K562 (cell line): ENCODE measurements around the gene HEPHL1. TPM values are rescaled to one million over a fixed set of nuclear protein-coding genes. Genes with fewer than 3 reads are reported as not detected.
A peak's percentile ranks its signal among the peaks of the same experiment; 100 is the strongest.

Experiments
- BCL6 ChIP-seq: fragments of 250-450 bp; sonication (Bioruptor Pico); IDR thresholded peaks from 2 replicates; pipeline ENCODE4 v1.4.0; 2020
- CBX5 ChIP-seq: IDR thresholded peaks from 2 replicates; pipeline ENCODE4 v1.6.1; 2014; ENCODE audit warnings: low read depth, borderline replicate concordance
- DDX20 ChIP-seq: fragments of 450-650 bp; IDR thresholded peaks from 2 replicates; pipeline ENCODE4 v1.6.1; 2016; ENCODE audit warnings: missing genetic modification characterization, low read depth, mild to moderate bottlenecking, missing compliant biosample characterization, moderate library complexity
- DMBX1 ChIP-seq: fragments of 250-450 bp; sonication (Bioruptor Pico); IDR thresholded peaks from 2 replicates; pipeline ENCODE4 v1.8.0; 2022; ENCODE audit warnings: inconsistent platforms, mild to moderate bottlenecking, moderate library complexity, borderline replicate concordance
- EWSR1 ChIP-seq: fragments of 450-650 bp; IDR thresholded peaks from 2 replicates; pipeline ENCODE4 v1.6.1; 2018; ENCODE audit warnings: borderline replicate concordance, mild to moderate bottlenecking, low read depth, moderate library complexity; ENCODE audit not compliant: partially characterized antibody
- HDAC8 ChIP-seq: fragments of 450-650 bp; IDR thresholded peaks from 2 replicates; pipeline ENCODE4 v1.6.1; 2016; ENCODE audit warnings: mild to moderate bottlenecking, missing genetic modification characterization, moderate library complexity, missing compliant biosample characterization
- MAFK ChIP-seq: IDR thresholded peaks from 2 replicates; pipeline ENCODE4 v1.6.1; 2011; ENCODE audit warnings: low read length, improper control_type of control experiment
- NR2F6 ChIP-seq: fragments of 450-650 bp; formaldehyde crosslinking; IDR thresholded peaks from 2 replicates; pipeline ENCODE4 v1.4.0; 2020; ENCODE audit warnings: mild to moderate bottlenecking
- PCBP2 ChIP-seq: fragments of 200-400 bp; formaldehyde crosslinking; IDR thresholded peaks from 2 replicates; pipeline ENCODE4 v1.6.1; 2018; ENCODE audit warnings: low read length, low read depth, mild to moderate bottlenecking, moderate library complexity; ENCODE audit not compliant: poor library complexity, severe bottlenecking
- RBM39 ChIP-seq: fragments of 200-400 bp; formaldehyde crosslinking; optimal IDR thresholded peaks from 2 replicates; pipeline ENCODE3; 2018; ENCODE audit warnings: low read depth, low read length
- SMARCA4 ChIP-seq: fragments of 450-650 bp; IDR thresholded peaks from 2 replicates; pipeline ENCODE4 v1.6.1; 2016
- SMC3 ChIP-seq: conservative IDR thresholded peaks from 2 replicates; pipeline ENCODE4 v1.6.1; 2011; ENCODE audit warnings: low read depth, low read length, improper control_type of control experiment; ENCODE audit not compliant: insufficient read depth
- STAT5A ChIP-seq: IDR thresholded peaks from 2 replicates; pipeline ENCODE4 v1.6.1; 2012; ENCODE audit warnings: low read length, inconsistent platforms, borderline replicate concordance
- ZNF146 ChIP-seq: IDR thresholded peaks from one replicate; pipeline ENCODE4 v1.6.1; 2018; ENCODE audit warnings: missing compliant biosample characterization; ENCODE audit not compliant: unreplicated experiment
- ZNF23 ChIP-seq: fragments of 250-450 bp; sonication (Bioruptor Pico); IDR thresholded peaks from 2 replicates; pipeline ENCODE4 v1.4.0; 2020; ENCODE audit warnings: mild to moderate bottlenecking
- ZNF253 ChIP-seq: fragments of 250-450 bp; sonication (Bioruptor Pico); conservative IDR thresholded peaks from 2 replicates; pipeline ENCODE4 v1.6.1; 2021; ENCODE audit warnings: mild to moderate bottlenecking
- polyA plus RNA-seq, 8 experiments: library from polyadenylated mRNA; depleted of rRNA in 4 of 8; stranded (reverse) in 5 of 8; unstranded in 3 of 8; fragments of >200 nt; fragmentation: Nextera tagmentation in 2 of 8; fragmentation: Illumina TruSeq in 1 of 8; extraction: Ambion mirVana in 2 of 8; extraction: Trizol in 1 of 8; gene quantifications; 2 replicates each; pipeline versions ENCODE4 v1.2.1 to v1.2.3, GENCODE V29; 2011 to 2014; ENCODE audit warnings: inconsistent platforms in 1 of 8, missing spikeins in 1 of 8
- total RNA-seq, 7 experiments: library from RNA; depleted of rRNA in 6 of 7; stranded (reverse); fragments of >200 nt in 6 of 7; fragmentation: Illumina TruSeq in 2 of 7; extraction: Trizol in 2 of 7; gene quantifications; 2 replicates each; pipeline versions ENCODE4 v1.2.1 to v1.2.3, GENCODE V29; 2011 to 2021; ENCODE audit warnings: low replicate concordance in 1 of 7
- TF ChIP-seq, protein P1 (sequence below): fragments of 250-450 bp; sonication (Bioruptor Pico); IDR thresholded peaks from 2 replicates; pipeline ENCODE4 v1.5.0; 2021; ENCODE audit warnings: mild to moderate bottlenecking, borderline replicate concordance
- TF ChIP-seq, protein P2 (sequence below), 3 experiments: IDR thresholded peaks in 2 of 3; conservative IDR thresholded peaks in 1 of 3; 2 replicates each; pipeline ENCODE4 v1.5.1; 2011 to 2012; ENCODE audit warnings: low read length in 3 of 3, mild to moderate bottlenecking in 3 of 3, control low read depth in 2 of 3, improper control_type of control experiment in 1 of 3, inconsistent platforms in 1 of 3, low read depth in 1 of 3, mixed read lengths in 1 of 3, moderate library complexity in 1 of 3; ENCODE audit not compliant: insufficient read depth in 2 of 3
- TF ChIP-seq, protein P3 (sequence below): IDR thresholded peaks from 2 replicates; pipeline ENCODE4 v1.6.1; 2012; ENCODE audit warnings: low read depth, low read length, improper control_type of control experiment, borderline replicate concordance
- TF ChIP-seq, protein P4 (sequence below): fragments of 200-400 bp; formaldehyde crosslinking; IDR thresholded peaks from 2 replicates; pipeline ENCODE4 v1.6.1; 2017; ENCODE audit warnings: mild to moderate bottlenecking, low read depth, low read length, moderate library complexity

HEPHL1 gene
- total and polyA plus RNA-seq, 9 of the 15 experiments (the other 6 are each of a cell fraction or from before 2014, with no cell fraction given) = 0.01 TPM; not detected in 8

DNA sequence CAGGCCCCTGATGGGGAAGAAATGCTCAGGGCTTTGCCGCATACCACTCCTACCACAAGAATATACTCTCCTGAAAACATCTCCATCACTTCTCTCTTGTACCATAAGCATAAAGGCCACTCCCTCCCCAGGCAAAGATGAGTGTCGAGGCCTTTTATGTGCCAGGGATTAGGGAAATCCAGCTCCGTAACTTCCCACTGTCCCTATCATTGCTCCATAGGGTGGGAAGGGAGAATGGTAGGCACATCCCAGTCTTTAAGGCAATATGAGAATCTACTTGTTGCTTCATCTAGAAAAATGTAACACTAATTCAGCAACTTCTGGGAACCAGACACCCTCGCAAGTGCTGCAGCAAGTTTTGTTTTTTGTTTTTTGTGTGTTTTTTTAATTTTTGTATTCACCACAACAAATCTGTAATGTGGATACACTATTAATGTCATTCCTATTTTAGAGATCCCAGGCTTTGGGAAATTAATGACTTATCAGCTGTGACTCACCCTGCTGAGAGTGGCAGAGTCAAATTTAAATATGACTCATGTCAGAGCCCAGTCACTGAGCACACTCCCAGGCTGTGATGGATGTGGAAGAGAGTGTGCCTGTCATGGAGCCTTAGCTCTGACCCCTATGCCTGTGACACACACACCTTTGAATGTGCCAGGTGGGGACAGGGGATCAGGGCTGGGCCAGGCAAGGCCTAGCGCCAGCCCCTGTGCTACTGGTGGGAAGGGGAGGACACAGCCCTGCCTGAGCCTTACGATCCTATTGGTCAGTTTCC is 130.9 kb downstream of the HEPHL1 start (continued):
- TF ChIP-seq, protein P1, sequence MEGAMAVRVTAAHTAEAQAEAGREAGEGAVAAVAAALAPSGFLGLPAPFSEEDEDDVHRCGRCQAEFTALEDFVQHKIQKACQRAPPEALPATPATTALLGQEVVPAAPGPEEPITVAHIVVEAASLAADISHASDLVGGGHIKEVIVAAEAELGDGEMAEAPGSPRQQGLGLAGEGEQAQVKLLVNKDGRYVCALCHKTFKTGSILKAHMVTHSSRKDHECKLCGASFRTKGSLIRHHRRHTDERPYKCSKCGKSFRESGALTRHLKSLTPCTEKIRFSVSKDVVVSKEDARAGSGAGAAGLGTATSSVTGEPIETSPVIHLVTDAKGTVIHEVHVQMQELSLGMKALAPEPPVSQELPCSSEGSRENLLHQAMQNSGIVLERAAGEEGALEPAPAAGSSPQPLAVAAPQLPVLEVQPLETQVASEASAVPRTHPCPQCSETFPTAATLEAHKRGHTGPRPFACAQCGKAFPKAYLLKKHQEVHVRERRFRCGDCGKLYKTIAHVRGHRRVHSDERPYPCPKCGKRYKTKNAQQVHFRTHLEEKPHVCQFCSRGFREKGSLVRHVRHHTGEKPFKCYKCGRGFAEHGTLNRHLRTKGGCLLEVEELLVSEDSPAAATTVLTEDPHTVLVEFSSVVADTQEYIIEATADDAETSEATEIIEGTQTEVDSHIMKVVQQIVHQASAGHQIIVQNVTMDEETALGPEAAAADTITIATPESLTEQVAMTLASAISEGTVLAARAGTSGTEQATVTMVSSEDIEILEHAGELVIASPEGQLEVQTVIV (CRISPR knock-in tag) = no peak
- TF ChIP-seq ZNF253 (CRISPR knock-in tag) (no peak), SMC3 (no peak), PCBP2 (no peak), MAFK (peak; percentile 38; the same call in 1 of the 2 replicates), STAT5A (no peak), NR2F6 (CRISPR knock-in tag) (no peak), DMBX1 (CRISPR knock-in tag) (no peak), HDAC8 (no peak), ZNF146 (CRISPR knock-in tag) (no peak), RBM39 (no peak), ZNF23 (no peak), EWSR1 (no peak), SMARCA4 (peak; percentile 90), CBX5 (no peak), DDX20 (tag) (no peak), BCL6 (CRISPR knock-in tag) (no peak)
- TF ChIP-seq, protein P2, sequence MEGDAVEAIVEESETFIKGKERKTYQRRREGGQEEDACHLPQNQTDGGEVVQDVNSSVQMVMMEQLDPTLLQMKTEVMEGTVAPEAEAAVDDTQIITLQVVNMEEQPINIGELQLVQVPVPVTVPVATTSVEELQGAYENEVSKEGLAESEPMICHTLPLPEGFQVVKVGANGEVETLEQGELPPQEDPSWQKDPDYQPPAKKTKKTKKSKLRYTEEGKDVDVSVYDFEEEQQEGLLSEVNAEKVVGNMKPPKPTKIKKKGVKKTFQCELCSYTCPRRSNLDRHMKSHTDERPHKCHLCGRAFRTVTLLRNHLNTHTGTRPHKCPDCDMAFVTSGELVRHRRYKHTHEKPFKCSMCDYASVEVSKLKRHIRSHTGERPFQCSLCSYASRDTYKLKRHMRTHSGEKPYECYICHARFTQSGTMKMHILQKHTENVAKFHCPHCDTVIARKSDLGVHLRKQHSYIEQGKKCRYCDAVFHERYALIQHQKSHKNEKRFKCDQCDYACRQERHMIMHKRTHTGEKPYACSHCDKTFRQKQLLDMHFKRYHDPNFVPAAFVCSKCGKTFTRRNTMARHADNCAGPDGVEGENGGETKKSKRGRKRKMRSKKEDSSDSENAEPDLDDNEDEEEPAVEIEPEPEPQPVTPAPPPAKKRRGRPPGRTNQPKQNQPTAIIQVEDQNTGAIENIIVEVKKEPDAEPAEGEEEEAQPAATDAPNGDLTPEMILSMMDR (IDR thresholded peaks at IDR 0.05 in 2 of 3, conservative IDR thresholded peaks at IDR 0.05 in 1 of 3; ENCODE audit: insufficient read depth in 2 of 3, low read depth in 1 of 3, low read length in 3 of 3) = no peak
- TF ChIP-seq, protein P3, sequence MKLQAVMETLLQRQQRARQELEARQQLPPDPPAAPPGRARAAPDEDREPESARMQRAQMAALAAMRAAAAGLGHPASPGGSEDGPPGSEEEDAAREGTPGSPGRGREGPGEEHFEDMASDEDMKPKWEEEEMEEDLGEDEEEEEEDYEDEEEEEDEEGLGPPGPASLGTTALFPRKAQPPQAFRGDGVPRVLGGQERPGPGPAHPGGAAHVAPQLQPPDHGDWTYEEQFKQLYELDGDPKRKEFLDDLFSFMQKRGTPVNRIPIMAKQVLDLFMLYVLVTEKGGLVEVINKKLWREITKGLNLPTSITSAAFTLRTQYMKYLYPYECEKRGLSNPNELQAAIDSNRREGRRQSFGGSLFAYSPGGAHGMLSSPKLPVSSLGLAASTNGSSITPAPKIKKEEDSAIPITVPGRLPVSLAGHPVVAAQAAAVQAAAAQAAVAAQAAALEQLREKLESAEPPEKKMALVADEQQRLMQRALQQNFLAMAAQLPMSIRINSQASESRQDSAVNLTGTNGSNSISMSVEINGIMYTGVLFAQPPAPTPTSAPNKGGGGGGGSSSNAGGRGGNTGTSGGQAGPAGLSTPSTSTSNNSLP = no peak; the same call in 1 of the 2 replicates
- TF ChIP-seq, protein P4, sequence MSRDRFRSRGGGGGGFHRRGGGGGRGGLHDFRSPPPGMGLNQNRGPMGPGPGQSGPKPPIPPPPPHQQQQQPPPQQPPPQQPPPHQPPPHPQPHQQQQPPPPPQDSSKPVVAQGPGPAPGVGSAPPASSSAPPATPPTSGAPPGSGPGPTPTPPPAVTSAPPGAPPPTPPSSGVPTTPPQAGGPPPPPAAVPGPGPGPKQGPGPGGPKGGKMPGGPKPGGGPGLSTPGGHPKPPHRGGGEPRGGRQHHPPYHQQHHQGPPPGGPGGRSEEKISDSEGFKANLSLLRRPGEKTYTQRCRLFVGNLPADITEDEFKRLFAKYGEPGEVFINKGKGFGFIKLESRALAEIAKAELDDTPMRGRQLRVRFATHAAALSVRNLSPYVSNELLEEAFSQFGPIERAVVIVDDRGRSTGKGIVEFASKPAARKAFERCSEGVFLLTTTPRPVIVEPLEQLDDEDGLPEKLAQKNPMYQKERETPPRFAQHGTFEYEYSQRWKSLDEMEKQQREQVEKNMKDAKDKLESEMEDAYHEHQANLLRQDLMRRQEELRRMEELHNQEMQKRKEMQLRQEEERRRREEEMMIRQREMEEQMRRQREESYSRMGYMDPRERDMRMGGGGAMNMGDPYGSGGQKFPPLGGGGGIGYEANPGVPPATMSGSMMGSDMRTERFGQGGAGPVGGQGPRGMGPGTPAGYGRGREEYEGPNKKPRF = no peak
